VCaP (cell line): ENCODE measurements around the gene MID1.

Experiments
- H3K27ac ChIP-seq: fragments of 450-650 bp; 2 replicates; pipeline ENCODE4 v1.5.1; 2017
- TF ChIP-seq, protein P1 (sequence below): fragments of 450-650 bp; conservative IDR thresholded peaks from 2 replicates; pipeline ENCODE4 v1.5.1; 2017; ENCODE audit warnings: mild to moderate bottlenecking, moderate library complexity

Gene MID1, protein sequence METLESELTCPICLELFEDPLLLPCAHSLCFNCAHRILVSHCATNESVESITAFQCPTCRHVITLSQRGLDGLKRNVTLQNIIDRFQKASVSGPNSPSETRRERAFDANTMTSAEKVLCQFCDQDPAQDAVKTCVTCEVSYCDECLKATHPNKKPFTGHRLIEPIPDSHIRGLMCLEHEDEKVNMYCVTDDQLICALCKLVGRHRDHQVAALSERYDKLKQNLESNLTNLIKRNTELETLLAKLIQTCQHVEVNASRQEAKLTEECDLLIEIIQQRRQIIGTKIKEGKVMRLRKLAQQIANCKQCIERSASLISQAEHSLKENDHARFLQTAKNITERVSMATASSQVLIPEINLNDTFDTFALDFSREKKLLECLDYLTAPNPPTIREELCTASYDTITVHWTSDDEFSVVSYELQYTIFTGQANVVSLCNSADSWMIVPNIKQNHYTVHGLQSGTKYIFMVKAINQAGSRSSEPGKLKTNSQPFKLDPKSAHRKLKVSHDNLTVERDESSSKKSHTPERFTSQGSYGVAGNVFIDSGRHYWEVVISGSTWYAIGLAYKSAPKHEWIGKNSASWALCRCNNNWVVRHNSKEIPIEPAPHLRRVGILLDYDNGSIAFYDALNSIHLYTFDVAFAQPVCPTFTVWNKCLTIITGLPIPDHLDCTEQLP

DNA sequence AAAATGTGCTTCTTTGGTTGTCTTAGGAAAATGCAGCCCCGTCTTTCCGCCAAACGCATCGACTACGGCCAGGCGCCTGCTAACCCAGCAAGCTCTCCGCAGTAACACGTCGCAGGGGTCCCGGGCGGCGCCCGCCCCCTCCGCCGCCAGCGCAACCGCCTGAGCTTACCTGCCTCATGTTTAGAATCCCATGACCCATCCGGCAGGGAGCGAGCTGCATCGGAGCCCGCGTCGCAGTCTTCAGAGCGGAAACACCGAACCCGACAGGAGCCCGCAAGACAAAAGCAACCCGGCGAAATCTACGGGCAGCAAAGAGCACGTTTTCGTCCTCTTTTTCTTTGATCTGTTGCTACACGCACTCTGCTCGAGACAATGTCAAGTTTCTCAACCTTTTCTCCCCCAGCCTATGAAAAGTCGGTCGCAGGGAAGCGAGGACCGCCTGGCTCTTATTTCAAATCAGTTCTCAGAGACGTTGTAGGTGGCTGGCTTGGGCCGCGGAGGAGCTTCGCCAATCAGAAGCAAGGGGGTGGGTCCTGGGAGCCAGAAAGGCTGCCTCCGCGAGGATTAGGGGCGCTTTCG is at the start of gene MID1:
MID1 (minus strand) TSS at position 465 of the 579 bp plus-strand sequence. CDS start 53,038 bp downstream, outside the sequence.
- TF ChIP-seq, protein P1, sequence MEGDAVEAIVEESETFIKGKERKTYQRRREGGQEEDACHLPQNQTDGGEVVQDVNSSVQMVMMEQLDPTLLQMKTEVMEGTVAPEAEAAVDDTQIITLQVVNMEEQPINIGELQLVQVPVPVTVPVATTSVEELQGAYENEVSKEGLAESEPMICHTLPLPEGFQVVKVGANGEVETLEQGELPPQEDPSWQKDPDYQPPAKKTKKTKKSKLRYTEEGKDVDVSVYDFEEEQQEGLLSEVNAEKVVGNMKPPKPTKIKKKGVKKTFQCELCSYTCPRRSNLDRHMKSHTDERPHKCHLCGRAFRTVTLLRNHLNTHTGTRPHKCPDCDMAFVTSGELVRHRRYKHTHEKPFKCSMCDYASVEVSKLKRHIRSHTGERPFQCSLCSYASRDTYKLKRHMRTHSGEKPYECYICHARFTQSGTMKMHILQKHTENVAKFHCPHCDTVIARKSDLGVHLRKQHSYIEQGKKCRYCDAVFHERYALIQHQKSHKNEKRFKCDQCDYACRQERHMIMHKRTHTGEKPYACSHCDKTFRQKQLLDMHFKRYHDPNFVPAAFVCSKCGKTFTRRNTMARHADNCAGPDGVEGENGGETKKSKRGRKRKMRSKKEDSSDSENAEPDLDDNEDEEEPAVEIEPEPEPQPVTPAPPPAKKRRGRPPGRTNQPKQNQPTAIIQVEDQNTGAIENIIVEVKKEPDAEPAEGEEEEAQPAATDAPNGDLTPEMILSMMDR = no peak
- H3K27ac ChIP-seq = peak within 1 kb of the TSS; percentile 27; the same call in 1 of the 2 replicates

DNA sequence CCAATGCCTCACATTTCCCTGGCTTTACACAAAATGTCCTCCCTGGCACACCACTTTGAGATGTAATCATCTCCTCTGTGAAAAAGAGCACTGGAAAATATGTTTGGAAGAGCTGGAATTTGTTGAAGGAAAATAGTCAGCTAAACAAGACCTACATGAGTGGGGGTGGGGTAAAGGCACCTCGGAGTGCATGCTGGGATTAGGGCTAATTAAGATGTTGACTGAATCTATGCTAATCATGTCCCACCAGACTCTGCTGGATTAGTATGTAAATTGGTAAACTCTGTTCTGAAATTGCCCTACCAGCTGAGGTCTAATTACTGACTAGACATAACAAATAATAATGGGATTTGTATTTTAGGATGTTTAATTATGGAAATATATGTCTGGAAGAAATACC is 46.8 kb upstream of the MID1 start:
- TF ChIP-seq, protein P1 = no peak
- H3K27ac ChIP-seq = no peak overlapping the region

DNA sequence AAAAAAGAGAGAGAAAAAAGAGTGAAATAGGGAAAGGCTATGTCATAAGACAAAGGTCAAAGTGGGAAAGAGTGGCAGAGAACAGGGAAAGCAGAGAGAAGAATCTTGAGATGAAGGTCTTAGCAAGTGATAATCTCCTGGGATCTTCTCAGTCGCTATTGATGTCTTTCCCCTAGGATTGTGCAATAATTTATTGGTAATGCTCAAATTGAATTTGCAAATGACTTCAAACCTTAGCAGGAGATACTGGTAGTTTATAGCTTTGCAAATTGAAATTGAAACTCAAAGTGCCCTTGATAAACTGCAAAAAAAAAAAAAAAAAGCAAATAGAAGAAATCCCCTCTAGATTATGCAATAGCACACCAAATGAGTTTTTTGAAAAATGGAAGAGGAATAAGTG is 45.7 kb upstream of the MID1 start:
- H3K27ac ChIP-seq = no peak overlapping the region
- TF ChIP-seq, protein P1 = no peak

DNA sequence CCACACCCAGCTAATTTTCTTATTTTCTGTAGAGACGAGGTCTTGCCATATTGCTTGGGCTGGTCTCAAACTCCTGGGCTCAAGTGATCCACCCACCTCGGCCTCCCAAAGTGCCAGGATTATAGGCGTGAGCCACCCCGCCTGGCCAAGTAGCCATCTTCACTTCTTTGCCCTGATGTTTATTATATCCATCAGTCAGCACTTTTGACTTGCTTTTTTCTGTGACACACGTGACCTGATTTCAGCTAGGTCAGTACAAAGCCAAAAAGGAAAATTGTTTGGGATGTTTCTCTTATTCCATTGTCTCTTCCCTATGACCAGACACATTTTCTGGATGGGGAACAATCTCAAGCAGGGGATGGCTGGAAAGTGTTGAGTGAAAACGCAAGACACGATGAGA is 45.3 kb upstream of the MID1 start:
- TF ChIP-seq, protein P1 = no peak
- no peak overlapping the region for H3K27ac ChIP-seq

DNA sequence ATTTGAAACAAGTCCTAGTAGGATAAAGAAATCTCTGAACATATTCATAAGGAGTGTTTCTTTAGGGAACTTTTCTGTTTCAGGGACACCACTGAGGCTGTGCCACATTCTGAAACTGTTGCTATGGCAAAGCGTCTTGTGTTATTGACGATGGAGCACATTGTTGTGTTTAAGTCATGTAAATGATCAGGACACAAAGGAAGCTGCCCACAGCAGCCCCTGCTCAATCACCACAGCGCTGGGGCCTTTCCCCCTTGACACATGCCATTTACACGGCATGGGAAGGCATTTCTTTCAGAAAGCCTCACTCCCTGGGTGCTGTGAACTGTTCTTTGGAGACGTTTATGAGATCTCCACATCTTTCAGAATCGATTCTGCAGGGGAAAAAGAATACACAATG is 39.8 kb upstream of the MID1 start:
- H3K27ac ChIP-seq = no peak overlapping the region
- TF ChIP-seq, protein P1 = no peak

DNA sequence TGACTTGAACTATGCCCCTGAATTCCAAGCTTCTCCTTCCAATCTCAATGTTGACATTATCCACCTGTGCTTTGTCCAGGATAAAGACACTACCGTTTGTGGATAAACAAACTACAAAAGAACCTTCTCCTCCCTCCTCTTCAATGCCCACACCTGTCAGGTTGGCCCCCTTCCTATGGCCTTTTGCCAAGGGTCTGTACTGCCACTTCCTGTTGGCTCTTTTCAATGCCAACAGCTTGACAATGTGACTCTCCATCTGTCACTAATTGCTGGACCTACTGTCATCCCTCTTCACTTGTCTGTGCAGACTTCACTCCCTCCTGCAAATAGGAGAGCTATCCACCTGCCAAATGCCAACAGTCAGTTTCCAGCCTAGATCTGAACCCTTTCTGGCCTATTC is 35.8 kb upstream of the MID1 start:
- H3K27ac ChIP-seq = no peak overlapping the region
- TF ChIP-seq, protein P1 = no peak

DNA sequence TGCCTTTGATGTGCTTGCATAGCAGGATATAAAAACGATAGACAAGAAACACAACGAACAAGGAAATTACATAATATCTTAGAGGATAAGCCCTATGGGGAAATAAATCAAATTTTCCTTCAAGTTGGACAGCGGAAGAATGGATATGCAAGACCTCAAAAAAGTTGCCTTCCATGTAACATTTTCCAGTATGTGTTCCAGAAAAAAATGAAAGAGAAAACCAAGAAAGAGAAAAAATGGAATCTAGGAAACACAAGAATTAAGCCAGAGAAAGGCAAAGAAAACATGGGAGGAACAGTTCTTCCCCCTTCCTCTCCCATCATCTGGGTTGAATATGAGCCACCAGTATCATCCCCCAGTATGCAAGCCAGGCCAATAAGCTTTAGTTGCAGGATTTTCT is 34.6 kb upstream of the MID1 start:
- H3K27ac ChIP-seq = no peak overlapping the region
- TF ChIP-seq, protein P1 = no peak
